SIG-M5 (cell line): ENCODE results near the gene ZNF420.
"Not testable (repeated sequence)": the region's sequence is repeated elsewhere in the genome, so short reads cannot be mapped to it uniquely, and the experiment has no call there.

Source experiments
- DNase-seq: peaks from one replicate; lab custom pipeline; 2025; lab: John Stamatoyannopoulos, UW

ZNF420 gene

GRCh38 chr19:37077934-37078716, at the start of gene ZNF420:
Gene ZNF420 (plus strand): TSS chr19:37078433. CDS start chr19:37089119, 10,686 bp downstream.
- DNase-seq = peak; percentile 49

DNA sequence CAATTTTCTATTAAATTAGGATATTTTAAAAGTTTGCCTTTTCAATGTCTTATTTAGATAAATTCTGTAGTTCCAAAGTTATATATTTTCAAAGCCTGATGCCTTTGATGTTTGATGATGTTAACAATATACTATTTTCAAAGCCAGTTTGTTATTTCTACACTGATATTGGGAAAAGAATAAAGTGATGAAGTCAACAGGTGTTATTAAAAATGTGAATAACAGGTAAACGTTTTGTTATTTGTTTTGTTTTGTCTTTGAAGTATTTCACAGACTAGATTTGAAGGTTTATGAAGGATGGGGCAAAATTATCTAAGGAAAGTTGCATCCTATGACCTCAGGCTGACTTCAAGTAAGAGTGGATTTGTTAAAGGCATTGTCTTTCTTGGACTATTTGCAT, 33.1 kb upstream of the ZNF420 start:
- DNase-seq = no peak

GRCh38 chr19:37055330-37055729, 22.9 kb upstream of the ZNF420 start:
- DNase-seq = no peak

DNA sequence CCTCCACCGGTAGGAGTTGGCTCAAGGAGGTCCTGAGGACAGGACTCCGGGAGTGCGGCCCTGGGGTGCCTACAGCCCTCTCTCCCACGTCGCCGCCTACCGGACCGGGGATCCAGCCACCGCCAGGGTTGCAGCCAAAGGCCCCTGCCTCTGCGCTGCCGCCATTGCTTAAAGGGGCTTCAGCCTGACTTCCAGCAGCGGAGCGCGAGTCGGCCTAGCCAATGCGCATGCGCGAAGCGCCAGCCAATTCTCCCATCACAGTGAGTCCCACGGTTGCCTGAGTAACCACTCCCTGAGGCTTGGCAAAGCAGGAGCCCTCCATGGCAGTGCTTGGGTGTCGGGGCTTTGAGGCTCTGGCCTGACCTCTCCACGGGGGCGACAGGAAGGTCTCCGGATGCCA, 21.5 kb upstream of the ZNF420 start:
- DNase-seq = no peak

DNA sequence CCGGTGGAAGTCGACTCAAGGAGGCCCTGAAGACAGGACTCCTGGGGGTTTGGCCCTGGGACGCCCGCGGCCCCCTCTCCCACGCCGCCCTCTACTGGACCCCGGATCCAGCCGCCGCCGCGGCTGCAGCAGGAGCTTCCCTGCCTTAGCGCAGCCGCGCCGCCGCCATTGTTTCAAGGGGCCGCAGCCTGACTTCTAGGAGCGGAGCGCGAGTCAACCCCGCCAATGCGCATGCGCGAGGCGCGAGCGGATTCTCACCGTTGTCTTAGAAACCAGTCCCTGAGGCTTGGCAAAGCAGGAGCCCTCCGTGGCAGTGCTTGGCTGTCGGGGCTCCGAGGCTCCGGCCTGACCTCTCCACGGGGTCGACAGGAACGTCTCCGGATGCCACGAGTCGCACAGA, 19.1 kb upstream of the ZNF420 start:
- no peak for DNase-seq

- DNase-seq = not testable (repeated sequence)
Observed at GRCh38 chr19:37064886-37065285, 13.3 kb upstream of the ZNF420 start.

DNA sequence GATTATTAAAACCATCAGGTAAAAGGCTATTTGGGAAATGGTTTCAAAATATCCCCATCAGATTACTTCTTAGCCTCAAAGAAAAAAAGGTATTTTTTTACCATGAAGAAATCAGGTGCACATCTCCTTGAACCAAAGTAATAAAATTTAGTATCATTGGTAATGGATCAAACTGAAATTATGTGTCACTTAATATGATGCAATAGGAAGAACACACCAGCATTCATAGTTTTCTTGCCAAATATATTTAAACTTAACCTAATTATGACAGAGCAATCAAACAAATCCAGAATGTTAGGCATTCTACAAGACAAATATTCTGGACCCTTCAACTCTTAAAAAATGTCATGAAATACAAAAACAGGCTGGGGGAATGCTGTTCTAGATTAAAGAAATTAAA, 4.1 kb upstream of the ZNF420 start:
- DNase-seq = no peak

DNA sequence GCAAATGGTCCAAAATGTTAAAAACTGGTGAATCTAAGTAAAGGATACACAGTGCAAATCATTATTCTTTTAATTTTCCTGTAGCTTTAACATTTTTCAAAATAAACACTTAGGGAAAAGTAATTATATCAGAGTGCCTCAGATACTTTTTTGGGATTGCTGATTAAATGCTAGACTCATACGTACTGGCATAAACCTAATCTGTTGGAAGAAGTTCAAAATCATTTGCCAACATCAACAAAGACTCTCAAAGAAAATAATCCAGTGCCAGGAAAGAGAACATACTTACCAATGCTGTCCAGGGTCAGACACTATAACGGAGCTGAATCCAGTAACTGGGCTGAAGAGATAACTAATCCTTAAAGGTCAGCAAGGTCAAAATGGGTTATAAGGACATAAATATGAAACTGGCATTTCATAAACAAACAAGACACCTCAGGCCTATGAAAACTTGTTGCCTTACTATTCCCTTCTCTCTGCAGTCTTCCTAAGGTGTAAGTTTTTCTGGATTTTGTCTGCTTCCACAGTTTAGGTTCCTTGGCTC, 3.3 kb upstream of the ZNF420 start:
- DNase-seq = no peak

GRCh38 chr19:37076524-37076923, 1.7 kb upstream of the ZNF420 start:
- not testable (repeated sequence) for DNase-seq

GRCh38 chr19:37077501-37077933, 716 bp upstream of the ZNF420 start:
- no peak for DNase-seq

DNA sequence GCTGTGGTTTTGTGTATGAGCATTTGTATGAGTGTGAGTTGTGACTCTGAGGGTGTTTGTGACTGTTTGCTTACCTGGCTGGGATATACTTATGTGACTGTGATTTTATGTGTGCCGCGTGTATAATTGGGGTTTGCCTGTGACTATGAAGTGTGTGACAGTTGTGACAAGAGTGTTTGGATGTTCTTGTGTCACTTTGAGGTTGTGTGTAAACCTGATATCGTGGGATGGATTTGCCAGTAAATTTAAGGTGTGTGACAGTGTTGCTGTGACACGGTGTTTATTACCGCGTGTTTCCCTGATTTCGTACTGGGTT, 442 bp downstream of the ZNF420 start:
- no peak for DNase-seq

- no peak for DNase-seq
Observed at GRCh38 chr19:37079238-37079637, 1.0 kb downstream of the ZNF420 start.

DNA sequence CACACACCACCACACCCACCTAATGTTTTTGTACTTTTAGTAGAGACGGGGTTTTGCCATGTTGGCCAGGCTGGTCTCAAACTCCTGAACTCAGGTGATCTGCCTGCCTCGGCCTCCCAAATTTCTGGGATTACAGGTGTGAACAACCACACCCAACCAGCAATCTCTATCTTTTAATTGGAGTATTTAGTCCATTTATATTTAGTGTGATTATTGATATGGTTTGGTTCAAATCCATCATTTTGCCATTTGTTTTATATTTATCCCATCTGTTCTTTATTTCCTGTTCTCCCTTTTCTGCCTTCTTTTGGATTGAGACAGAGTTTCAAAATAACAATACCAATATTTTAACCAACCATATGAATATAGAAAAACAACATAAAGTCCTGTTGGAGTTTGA, 4.1 kb downstream of the ZNF420 start:
- DNase-seq = no peak

GRCh38 chr19:37087110-37087509, 8.9 kb downstream of the ZNF420 start:
- DNase-seq = no peak

DNA sequence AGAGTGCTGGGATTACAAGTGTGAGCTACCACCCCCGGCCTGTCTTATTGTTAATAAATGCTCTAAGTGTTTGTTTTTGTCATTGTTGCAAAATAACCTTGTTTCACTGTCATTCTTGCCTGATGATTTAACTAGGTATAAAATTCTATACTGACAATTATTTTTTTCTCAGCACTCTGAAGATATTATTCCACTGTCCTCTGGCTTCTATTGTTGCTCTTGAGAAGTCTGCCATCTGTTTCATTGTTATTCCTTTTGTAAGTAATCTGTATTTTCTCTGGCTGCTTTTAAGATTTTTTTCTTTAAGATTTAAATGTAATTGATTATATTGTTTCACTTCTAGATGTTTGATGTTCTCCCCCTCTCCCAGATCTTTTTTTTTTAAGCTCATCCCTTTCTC, 17.6 kb downstream of the ZNF420 start:
- no peak for DNase-seq

DNA sequence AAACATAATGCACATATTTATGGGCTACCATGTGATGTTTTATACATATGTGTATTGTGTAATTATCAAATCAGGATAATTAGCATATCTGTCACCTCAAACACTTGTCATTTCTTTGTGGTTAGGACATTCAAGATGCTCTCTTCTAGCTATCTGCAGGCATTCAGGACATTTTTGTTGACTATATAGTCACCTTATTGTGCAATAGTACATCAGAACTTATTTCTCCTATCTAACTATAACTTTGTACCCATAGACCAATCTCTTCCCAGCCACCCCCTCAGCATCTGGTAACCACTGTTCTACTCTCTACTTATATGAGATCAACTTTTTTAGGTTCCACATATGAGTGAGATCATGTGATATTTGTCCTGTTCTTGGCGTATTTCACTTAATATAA, 20.3 kb downstream of the ZNF420 start:
- DNase-seq = no peak

- not testable (repeated sequence) for DNase-seq
Observed at GRCh38 chr19:37104135-37104534, 25.9 kb downstream of the ZNF420 start.

DNA sequence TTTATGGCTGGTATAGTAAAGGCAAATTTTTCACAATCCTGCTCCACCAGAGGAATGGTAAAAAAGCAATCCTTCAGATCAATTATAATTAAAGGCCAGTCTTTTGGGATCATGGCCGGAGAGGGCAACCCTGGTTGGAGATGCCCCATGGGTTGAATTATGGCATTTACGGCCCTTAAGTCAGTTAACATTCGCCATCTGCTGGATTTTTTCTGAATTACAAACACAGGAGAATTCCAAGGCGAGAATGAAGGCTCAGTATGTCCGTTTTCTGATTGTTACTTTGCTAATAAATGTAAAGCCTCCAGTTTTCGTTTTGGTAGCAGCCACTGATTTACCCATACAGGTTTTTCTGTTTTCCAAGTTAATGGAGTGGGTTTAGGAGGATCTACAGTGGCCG, 33.5 kb downstream of the ZNF420 start:
- not testable (repeated sequence) for DNase-seq

DNA sequence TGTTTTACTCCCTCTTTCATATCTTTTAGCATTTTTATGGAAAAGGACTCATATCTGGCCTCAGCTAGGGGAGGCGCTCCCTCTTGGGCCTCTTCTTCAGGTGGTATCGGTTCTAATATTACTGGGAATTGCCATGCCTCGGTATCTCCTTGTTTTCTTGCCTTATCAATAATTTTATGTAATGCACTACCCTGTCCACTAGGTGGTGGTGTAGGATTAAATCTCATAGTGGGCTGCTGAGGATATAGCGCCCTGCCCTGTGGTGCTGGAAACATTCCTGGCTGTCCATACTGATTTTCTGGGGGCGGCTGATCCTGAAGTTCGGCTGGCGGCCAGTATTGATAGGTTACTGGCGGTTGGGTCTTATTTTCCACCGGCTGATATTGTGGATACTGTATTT, 35.8 kb downstream of the ZNF420 start:
- DNase-seq = no peak

DNA sequence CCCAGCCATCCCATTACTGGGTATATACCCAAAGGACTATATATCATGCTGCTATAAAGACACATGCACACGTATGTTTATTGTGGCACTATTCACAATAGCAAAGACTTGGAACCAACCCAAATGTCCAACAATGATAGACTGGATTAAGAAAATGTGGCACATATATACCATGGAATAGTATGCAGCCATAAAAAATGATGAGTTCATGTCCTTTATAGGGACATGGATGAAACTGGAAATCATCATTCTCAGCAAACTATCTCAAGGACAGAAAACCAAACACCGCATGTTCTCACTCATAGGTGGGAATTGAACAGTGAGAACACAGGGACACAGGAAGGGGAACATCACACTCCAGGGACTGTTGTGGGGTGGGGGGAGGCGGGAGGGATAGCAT, 43.9 kb downstream of the ZNF420 start:
- not testable (repeated sequence) for DNase-seq

- DNase-seq = no peak
Observed at GRCh38 chr19:37127999-37128820, 50.0 kb downstream of the ZNF420 start.

GRCh38 chr19:37128821-37129177, 50.6 kb downstream of the ZNF420 start:
- no peak for DNase-seq

DNA sequence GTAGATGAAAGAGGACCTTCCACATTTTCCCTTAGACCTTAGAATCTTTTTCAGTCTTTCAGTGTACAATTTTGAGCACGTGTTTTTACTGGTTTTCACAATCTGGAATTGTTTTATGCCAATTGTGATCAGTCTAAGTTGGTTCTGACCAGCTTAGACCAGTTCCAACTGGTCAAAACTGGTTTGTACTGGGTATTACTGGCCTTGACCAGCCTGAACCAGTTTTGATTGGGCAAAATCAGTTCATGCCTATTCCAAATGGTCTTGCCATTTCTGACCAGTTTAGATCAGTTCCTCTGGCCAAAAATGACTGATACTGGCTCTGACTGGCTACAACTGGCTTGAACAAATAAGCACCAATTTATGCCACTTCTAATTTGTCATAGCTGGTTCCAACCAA, 57.9 kb downstream of the ZNF420 start:
- DNase-seq = no peak
